PC-3 (cell line): ENCODE data around the gene KRT7.

Experiments used
- EZH2 ChIP-seq: fragments of 300-600 bp; sonication (generic); IDR thresholded peaks from one replicate; pipeline ENCODE4 v1.6.1; 2017; ENCODE audit warnings: antibody characterized with exemption, mild to moderate bottlenecking, low read length; ENCODE audit not compliant: unreplicated experiment
- EZH2phosphoT487 ChIP-seq: fragments of 300-600 bp; sonication (generic); IDR thresholded peaks from 2 replicates; pipeline ENCODE4 v1.6.1; 2018; ENCODE audit warnings: mild to moderate bottlenecking, antibody characterized with exemption, low read length, borderline replicate concordance
- TF ChIP-seq, protein P1 (sequence below): fragments of 300-600 bp; sonication (generic); conservative IDR thresholded peaks from 2 replicates; pipeline ENCODE4 v1.5.1; 2017; ENCODE audit warnings: antibody characterized with exemption, low read depth, mild to moderate bottlenecking, low read length

- TF ChIP-seq, protein P1, sequence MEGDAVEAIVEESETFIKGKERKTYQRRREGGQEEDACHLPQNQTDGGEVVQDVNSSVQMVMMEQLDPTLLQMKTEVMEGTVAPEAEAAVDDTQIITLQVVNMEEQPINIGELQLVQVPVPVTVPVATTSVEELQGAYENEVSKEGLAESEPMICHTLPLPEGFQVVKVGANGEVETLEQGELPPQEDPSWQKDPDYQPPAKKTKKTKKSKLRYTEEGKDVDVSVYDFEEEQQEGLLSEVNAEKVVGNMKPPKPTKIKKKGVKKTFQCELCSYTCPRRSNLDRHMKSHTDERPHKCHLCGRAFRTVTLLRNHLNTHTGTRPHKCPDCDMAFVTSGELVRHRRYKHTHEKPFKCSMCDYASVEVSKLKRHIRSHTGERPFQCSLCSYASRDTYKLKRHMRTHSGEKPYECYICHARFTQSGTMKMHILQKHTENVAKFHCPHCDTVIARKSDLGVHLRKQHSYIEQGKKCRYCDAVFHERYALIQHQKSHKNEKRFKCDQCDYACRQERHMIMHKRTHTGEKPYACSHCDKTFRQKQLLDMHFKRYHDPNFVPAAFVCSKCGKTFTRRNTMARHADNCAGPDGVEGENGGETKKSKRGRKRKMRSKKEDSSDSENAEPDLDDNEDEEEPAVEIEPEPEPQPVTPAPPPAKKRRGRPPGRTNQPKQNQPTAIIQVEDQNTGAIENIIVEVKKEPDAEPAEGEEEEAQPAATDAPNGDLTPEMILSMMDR, result no peak
- TF ChIP-seq EZH2, result no peak
- no peak for TF ChIP-seq EZH2phosphoT487
Observed at GRCh38 chr12:52211716-52212585, 21.1 kb upstream of the KRT7 start.
